ENCODE results near the gene BCL7C.
A peak's percentile ranks its signal among the peaks of the same experiment; 100 is the strongest.
"Not testable (repeated sequence)": the region's sequence is repeated elsewhere in the genome, so short reads cannot be mapped to it uniquely, and the experiment has no call there.

BCL7C gene

DNA sequence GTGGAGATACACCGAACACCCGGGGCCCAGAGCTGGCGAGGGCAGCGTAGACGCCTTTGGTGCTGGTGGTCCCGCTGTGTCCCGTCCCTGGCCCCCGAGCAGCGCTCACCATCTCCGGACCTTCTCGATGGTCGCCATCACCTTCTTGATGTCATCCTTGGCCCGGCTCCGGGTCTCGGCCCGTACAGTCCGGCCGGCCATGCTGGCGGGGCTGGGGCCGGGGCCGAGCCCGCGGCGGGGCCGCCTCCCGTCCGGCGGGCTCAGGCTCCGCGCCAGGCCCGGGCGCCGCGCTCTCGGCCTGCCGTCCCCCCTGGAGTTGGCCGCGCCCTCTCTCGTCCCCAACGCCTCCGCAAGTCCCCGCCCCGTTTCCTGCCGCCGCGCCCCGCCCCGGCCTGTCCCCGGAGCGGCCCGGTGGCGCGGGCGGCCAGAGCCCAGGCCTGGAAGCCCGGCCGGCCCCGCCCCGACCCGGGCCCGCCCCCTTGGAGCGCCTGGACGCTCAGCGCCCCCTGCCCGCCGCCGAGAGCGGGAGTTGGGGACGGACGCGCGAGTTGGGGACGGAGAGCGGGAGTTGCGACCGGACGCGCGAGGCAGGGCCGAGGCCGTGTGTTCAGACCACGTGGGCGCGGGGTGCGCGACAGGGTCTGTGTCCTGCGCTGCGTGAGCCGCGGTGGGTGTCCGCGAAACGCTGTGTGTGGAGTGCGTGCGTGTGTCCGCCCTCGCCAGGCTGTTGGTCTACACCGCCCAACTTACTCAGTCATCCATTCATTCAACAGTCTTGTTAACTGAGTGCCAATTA is at the start of gene BCL7C:
Gene BCL7C, minus strand, starts transcription at position 334 of the 796 bp plus-strand sequence. Its CDS starts 133 bp downstream, at position 201.
- peak; percentile 85 for DNase-seq (ENCODE audit: low spot score)

DNA sequence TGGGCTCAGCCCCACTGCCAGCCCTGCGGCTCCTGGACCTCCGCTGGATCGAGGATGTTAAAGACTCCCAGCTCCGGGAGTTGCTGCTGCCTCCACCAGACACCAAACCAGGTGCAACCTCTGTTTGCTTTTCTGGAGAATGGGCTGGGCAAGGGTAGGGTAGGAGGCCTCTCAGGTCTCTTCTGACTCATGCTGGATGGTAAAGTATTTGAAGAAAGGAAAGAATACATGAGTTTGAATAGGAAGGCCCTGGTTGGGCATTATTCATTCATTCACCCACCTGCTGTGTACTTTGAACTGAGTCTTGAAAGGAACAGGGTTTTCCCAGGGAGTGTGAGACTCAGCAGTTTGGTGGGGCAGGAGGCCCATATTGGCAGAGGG is 48.5 kb upstream of the BCL7C start:
- no peak for DNase-seq (ENCODE audit: low spot score)

DNA sequence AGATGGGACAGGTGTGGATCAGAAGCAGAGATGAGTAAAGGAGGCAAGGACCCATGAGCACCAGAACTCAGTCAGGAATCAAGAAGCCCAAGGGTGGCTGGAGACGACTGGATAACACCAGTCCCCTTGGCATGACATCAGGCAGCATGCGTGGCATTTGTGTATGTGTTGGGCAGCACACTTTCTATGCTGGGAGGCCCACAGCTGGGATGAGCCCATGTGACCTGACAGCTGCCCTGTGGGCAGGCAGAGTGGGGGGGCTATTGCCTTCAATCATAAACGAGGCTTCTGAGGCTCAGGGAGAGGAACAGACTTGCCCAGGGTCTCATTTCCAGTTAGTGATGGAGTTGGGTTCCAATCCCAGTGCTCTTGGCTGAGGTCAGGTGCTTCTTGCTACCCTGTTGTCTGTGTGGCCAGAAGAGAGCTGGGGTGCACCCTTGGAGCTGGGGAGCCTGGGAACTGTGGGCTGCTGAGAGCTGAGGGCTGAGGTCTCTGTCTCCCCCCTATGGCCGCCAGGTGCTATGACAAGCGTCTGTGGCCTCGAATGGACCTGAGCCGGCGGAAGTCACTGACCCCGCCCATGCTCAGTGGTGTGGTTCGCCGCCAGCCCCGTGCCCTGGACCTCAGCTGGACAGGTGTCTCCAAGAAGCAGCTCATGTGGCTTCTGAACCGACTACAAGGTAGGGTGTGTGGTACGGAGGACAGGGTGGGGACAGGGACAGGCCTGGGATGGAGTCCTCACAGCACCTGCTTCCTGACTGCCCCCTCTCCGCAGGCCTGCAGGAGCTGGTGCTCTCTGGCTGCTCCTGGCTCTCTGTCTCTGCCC is 47.9 kb upstream of the BCL7C start:
- peak; percentile 85 for DNase-seq (ENCODE audit: low spot score)

DNA sequence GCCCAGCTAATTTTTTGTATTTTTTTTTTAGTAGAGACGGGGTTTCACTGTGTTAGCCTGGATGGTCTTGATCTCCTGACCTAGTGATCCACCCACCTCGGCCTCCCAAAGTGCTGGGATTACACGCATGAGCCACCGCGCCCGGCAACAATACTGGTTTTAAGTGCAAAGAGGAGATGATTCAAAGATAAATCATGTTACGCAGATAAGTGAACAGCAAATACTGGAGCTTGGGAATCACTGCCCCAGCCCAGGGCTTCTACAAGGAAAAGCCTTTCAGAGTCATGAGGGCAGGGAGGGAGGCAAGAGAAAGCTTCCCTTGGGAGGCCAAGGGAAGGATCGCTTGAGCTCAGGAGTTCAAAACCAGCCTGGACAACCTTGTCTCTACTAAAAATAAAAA is 45.7 kb upstream of the BCL7C start:
- not testable (repeated sequence) for DNase-seq (ENCODE audit: low spot score)

DNA sequence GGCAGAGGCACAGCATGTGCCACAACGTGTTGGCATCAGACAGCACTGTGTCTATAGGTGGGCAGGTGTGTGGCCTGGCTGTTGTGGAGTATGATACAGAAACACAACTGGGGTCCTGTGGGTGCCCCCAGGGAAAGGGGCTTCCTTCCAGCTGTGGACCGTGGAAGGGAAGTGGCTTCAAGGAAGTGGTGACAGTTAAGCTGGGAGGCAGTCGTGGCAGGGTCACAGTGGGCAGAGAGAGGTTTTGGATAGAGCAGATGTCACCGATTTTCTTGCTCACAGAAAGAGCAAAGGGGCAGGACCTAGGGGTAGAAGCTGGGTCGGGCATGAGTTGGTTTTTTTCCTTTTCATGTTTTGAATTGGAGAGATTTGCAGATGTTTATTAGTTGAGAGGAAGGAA is 43.8 kb upstream of the BCL7C start:
- DNase-seq (ENCODE audit: low spot score): no peak

DNA sequence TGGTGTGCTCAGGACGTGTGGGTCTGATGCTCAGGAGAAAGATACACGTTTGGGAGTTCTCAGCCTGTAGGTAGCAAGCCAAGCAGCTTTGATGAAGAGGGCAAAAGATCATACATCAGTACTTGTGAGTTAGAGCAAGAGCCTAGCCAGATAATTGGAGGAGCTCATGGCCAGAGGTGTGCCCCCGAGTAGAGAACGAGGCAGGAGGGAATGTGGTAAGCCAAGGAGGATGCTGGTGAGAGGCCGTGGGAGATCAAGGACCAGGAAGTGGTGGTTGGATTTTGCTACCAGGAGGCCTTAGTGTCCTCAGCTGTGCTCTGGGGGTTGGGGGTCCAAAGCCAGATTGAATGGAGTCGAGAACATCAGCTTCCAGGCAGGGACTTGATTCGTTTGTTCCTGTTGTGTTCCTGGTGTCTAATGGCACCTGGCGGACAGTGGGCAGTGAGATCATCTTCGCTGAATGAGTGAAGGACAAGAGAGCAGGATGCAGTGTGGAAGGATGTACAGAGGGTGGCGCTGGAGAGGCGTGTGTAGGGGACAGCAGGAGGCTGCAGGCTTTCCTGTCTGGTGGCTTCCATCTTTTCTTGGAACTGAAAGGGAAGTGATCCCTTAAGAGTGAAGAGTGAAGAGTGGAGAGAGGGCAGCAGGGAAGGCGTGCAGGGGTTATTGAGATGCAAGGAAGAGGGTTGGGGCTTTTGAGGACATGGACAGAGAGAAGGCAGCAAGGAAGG is 41.1 kb upstream of the BCL7C start:
- DNase-seq (ENCODE audit: low spot score): peak; percentile 49

DNA sequence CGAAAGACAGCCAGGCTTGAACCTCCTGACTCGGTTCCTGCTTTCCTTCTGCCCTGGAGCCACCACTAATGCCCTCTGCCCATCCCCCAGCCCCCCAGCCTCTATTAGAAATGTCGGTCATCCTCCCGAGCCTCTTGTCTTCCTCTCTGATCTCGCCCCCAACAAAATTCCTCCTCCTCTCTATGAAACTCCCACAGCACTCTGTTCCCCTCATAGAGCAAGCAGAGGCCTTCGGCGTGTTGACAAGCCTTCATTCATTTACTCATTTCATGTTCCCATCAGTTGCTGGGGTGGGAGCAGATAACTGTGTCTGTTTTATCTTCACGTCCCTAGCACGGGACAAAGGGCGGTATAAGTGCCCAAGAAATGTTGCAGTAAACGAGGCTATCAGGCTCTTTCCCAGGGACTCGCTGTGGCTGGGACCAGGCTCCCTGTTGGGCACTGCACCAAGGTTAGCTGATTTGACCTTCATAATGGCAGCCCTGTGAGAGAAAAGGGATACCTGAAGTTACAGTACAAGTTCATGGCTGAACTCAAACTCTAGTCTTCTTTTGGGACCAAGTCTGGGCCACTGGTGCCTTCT is 37.3 kb upstream of the BCL7C start:
- no peak for DNase-seq (ENCODE audit: low spot score)

DNA sequence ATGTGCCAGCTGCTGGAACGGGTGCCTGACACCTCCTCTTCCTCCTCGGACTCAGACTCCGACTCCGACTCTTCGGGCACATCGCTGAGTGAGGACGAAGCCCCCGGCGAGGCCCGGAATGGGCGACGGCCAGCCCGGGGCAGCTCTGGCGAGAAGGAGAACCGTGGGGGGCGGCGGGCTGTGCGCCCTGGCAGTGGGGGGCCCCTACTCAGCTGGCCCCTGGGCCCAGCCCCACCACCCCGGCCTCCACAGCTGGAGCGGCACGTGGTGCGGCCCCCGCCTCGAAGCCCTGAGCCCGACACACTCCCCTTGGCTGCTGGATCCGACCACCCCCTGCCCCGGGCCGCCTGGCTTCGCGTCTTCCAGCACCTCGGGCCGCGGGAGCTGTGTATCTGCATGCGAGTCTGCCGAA is 36.3 kb upstream of the BCL7C start:
- DNase-seq (ENCODE audit: low spot score): no peak

DNA sequence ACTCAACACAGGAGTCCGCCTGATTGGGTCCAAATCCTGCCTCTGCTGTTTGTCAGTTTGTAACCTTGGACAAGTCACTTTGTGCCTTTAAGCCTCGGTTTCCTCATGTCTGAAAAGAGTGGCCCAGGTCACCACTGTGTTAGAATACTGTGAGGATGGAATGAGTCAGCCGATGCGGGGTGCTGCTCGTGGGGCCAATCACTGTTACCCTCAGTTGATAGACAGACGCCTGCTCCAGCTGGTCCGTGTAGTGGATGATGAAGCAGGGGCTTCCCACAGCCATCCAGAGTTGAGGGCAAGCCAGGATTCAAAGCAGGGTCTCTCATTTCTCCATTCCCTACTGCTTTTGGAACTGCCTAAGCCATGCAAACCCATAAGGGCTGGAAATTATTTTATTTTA is 35.3 kb upstream of the BCL7C start:
- DNase-seq (ENCODE audit: low spot score): no peak

DNA sequence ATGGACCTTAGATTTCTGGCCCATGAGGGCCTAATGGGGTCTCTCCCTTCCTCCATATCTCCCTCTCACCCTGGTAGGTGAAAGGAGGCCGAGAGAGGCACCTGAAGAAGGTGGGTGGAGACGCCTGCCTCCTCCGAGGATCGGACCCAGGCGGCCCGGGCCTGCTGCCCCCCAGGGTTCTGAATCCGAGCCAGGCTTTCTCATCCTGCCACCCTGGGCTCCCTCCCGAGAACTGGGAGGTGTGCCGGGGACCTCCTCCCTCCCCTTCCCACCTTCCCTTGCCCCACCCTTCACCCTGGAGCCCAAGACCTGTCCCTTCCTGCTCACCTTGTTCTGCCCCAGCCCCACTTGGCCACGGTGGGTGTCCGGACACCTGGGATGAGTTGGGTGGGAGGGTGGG is 34.5 kb upstream of the BCL7C start:
- no peak for DNase-seq (ENCODE audit: low spot score)

DNA sequence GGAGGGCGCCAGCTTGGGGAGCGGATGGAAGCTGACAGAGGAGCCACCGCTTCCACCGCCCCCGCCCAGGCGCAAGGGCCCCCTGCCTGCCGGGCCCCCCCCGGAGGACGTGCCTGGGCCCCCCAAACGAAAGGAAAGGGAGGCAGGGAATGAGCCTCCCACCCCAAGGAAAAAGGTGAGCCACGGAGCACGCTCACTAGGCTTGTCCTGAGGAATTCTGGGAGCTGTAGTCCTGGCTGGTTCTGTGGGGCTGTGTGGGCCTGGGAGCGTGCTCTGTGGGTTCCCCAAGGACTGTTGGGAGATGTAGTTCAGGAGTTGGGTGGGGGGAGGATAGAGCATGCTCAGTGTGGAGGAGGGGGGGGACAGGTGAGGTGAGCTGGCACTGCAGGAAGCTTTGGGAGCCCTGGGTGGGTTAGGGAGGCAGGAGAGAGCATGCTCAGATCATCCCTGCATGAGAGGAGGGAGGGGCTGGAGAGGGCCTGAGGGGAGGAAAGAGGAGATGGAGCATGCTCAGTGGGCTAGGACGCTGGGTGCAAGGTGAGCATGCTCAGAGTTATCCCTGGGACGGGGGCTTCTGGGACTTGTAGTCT is 34.0 kb upstream of the BCL7C start:
- DNase-seq (ENCODE audit: low spot score): no peak

DNA sequence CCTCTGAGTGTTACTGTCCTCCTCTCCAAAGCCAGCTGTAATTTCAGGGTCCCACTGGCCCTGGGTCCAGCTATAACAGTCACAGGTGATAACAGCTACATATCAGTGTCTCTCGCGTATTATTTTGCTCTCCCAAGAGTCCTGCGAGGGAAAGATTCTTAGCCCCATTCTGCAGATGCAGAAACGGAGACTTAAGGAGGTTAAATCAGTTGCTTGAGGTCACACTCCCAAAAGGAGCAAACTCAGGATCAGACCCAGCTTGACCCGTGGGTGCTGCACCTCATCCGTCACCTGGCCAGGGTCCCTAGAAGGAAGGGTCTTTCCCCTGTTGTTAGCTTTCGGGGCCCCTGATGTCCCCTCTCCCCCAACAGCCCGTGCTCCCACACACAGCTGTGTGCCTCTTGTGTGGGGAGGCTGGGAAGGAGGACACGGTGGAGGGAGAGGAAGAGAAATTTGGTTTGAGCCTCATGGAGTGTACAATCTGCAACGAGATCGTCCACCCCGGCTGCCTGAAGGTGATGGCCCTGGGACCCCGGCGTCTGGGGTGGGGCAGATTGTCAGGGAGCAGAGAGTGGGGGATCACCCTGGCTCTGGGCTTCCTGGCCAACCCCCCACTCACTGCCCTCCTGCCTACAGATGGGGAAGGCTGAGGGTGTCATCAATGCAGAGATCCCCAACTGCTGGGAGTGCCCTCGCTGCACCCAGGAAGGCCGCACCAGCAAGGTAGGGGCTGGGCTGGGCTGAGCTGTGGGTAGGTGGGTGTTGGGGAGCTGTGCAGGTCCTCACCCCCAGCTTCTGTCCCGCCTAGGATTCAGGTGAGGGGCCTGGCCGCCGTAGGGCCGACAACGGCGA is 33.3 kb upstream of the BCL7C start:
- DNase-seq (ENCODE audit: low spot score): no peak

DNA sequence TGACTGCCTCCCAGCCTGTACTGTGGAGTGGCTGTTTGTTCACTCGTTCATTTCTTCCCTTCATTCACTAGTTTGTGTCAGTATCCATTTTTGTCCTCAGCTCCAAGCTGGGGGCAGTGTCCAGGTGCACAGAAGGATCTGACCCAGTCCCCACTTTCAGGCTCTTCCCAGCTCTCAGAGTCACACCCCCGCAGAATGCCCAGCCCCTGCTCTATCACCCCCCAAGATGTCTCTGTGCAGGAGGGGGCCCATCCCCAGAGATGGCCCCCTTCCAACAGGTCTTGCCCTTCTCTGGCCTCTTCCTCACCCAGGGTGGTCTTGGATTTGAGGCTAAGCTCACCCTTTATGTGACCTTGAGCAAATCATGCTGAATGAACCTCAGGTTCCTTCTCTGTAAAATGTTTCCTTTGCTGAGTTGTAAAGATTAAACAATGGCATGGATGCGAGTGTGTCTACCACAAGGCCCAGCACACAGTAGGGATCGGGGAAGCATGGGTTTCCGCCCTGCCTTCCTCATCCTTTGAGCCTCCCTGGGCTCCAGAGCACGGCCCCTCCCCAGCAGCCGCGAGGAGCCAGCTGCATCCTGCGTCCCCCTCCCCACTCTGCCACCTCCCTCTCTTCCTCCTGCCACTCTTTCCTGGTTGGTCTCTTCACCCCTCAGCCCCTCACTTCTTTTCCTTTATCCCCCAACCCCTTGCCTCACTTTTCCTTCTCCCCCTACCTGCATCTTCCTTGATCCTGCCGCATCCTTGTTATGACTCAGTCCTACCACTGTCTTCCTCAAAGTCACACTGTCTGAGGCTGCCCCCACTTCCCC is 32.3 kb upstream of the BCL7C start:
- no peak for DNase-seq (ENCODE audit: low spot score)

DNA sequence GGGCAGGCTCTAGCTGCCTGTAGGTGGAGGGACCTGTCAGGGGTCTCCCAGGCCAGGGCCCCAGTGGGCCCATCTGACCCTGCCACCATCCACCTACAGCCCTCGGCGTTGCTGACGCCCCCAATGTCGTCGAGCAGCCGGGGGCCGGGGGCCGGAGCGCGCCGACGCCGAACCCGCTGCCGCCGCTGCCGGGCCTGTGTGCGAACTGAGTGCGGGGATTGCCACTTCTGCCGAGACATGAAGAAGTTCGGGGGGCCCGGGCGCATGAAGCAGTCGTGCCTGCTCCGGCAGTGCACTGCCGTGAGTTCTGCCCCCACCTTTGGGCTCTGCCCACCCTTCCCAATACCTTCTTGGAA is 31.7 kb upstream of the BCL7C start:
- DNase-seq (ENCODE audit: low spot score): no peak

DNA sequence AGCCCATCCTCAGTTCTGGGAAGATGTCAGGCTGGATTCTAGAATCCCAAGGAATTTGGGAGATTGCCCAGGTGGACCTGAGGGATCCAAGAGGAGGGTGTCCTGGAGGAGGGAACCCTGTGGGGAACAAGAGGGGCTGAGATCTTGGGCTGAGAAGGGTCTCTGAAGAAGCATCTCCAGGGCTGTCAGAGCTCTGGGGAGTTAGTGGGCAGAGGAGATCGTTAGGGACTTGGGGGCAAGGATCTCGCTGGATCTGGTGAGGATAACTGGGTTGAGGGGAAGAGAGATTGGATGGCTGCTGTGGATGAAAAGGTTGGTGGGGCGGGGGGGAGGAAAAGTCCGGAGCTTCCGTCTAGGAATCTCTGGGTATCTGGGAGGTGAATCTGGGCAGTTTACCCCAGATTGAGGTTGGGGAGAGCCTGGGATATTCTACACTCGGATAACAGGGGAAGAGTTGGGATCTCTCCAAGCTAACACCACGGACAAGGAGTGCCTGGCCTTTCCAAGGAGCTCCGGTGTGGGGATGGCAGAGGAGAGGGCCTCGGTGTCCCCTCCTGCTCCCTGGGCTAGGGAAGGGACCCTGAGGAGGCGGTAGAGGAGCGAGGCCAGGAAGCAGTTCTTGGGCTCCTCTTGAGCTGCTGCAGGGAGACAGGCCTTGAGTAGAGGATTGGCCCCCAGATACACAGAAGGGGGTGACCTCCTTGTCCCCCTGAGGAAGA is 31.2 kb upstream of the BCL7C start:
- no peak for DNase-seq (ENCODE audit: low spot score)

DNA sequence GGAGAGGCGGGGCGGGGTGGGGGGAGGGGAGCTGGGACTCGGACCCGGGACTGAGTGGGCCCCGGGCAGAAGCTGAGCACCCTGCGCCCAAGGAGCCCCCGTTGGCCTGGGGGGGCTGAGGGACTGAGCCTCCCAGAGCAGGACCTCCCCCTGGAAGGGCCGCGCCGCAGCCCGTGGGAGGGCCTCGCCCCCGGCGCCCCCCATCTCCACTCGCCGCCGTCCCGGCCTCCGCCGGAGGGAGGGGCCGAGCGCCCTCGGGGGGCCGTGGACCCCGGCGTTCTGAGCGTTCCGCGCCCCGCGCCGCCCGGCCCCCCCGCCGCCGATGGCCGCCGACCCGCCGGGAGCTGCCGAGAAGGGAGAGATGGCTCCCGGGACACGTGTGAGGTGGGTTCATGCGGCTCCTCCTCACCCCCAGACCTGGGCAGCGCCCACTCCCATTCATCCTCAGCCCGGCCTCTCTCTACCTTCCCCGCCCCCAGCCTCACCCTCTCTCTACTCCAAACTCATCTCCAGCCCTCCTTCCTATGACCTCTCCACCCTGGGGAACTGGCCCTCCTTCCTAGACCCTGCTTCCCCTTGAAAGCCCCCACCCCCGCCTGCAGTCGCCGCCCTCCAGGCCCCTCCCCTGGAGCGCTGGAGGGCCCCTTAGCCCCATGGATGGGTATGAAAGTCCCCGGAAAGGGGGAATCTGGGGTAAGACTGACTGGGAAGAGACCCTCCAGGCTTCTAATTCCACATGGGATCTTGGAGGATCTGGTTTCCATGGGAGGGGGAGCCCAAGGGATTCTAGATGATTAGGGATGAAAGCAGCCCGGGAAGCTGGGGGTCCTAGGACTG is 30.4 kb upstream of the BCL7C start:
- DNase-seq (ENCODE audit: low spot score): no peak

DNA sequence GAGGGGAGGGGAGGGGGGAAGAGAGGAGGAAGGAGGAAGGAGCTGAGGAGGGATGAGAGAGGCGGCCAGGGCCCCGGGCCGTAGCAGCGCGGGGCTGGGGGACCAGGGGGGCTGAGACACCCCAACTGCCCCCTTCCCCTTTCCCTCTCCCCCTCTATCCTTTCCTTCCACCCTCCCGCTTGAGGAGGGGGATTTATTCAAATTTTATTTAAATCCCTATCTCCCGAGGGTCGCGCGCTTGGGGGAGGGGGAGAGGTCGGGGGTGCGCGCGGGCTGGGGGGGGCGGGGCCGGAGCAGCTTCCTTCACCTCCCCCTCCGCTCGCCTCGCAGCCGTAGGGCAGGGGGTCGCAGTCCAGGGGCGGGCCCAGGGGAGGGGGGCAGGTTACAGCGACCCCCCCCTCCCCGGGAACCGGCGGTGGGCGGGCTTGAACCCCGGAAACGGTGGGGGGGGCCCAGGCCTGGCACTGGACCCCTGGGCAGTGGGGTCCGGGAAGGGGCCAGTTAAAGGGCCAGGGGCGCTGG is 29.7 kb upstream of the BCL7C start, which contains the start of gene FBXL19:
Gene FBXL19, plus strand, starts transcription at position 19 of the 522 bp plus-strand sequence. CDS start 2,183 bp downstream, outside the sequence.
- no peak for DNase-seq (ENCODE audit: low spot score)

DNA sequence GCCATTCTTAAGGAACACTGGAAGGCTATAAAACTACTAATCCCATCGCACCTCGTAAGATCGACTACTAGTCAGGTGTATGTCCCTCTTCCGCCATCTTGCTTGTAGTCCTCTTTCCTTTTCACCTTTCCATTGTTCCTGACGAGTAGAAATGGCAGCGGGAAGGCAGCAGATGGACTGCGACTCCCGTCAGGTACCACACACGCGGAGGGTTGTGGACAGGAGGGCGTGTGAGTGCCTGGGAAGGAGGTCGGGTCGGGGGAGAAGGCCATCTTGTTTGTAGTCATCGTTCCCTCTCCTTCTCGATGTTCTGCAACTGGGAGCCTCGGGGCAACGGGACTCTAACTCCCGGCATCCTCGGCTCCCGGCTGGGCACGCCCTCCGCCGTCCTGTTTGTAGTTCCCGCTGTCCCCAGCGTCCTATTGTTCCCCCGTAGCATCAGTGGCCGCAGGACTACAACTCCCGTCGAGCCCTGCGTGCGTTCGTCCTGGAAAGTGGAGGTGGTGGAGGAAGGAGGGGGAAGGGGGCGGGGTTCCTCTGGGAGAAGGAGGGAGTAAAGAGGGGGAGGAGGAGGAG is 29.2 kb upstream of the BCL7C start:
- DNase-seq (ENCODE audit: low spot score): peak; percentile 97
